ENCODE data around the gene DEK. TPM values are rescaled to one million over a fixed set of nuclear protein-coding genes. Genes with fewer than 3 reads are reported as not detected.
"Not testable (repeated sequence)": the region's sequence is repeated elsewhere in the genome, so short reads cannot be mapped to it uniquely, and the experiment has no call there.

Gene DEK
- total and polyA plus RNA-seq, 12 donors: 23.0 to 78.3 (median 51.9) TPM

DNA sequence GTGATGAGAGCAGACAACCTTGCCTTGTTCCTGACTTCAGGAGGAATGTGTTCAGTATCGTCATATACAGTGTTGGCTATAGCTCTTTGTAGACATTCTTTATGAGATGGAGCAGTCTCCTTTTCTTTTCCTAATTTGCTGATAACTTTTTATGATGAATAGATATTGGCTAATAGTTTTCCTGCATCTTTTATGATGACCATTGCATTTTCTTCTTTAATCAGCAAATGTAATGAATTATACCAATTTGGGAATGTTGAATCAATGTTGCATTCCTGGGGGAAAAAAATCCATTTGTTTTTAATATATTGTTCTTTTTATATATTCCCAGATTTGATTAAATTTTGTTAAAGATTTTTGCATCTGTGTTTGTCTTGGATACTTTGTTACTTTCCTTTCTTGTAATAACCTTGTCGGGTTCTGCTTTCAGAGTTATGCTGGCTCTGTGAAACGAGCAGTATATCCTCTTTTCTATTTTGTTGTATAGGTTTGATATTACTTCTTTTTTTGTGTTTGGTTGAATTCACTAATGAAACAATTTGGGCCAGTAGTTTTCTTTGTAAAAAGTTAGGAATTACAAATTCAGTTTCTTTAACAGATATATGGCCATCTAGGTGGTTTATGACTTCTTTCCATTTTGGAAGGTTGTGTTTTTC lies 85.2 kb downstream of the DEK start:
- peak overlapping the region in 1 of 10 donors; percentile 71 for H3K27ac ChIP-seq
- H3K27me3 ChIP-seq: no peaks in the 10 kb centered on the region
- no peak for ATAC-seq
- H3K36me3 ChIP-seq: peaks cover 0 to 33% (median 0%) of the 10 kb centered on the region in 9 donors
- WGBS, 2 donors: 89% methylated on average over 3 of the region's 3 CpGs
- H3K9me3 ChIP-seq: peaks cover 0 to 9% (median 0%) of the 10 kb centered on the region in 11 donors
- intact Hi-C loops (cut with DNase I): no loop called here
- no peak overlapping the region for H3K4me3 ChIP-seq
- TF ChIP-seq, protein P1, sequence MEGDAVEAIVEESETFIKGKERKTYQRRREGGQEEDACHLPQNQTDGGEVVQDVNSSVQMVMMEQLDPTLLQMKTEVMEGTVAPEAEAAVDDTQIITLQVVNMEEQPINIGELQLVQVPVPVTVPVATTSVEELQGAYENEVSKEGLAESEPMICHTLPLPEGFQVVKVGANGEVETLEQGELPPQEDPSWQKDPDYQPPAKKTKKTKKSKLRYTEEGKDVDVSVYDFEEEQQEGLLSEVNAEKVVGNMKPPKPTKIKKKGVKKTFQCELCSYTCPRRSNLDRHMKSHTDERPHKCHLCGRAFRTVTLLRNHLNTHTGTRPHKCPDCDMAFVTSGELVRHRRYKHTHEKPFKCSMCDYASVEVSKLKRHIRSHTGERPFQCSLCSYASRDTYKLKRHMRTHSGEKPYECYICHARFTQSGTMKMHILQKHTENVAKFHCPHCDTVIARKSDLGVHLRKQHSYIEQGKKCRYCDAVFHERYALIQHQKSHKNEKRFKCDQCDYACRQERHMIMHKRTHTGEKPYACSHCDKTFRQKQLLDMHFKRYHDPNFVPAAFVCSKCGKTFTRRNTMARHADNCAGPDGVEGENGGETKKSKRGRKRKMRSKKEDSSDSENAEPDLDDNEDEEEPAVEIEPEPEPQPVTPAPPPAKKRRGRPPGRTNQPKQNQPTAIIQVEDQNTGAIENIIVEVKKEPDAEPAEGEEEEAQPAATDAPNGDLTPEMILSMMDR (IDR thresholded peaks at IDR 0.05): no peak
- no peak for DNase-seq
- H3K4me1 ChIP-seq: peaks cover 0 to 45% (median 0%) of the 10 kb centered on the region in 9 donors

- TF ChIP-seq, protein P1 (IDR thresholded peaks at IDR 0.05): no peak
- intact Hi-C loops (cut with DNase I): no loop called here
- H3K9me3 ChIP-seq: peaks cover 0 to 9% (median 0%) of the 10 kb centered on the region in 11 donors
- DNase-seq: no peak
- H3K36me3 ChIP-seq: peaks cover 0 to 42% (median under 1%) of the 10 kb centered on the region in 9 donors
- no peaks in the 10 kb centered on the region for H3K27me3 ChIP-seq
- ATAC-seq: no peak
- H3K4me1 ChIP-seq: peaks cover 0 to 45% (median 0%) of the 10 kb centered on the region in 9 donors
- 90 to 93% methylated on average over 4 of the region's 4 CpGs for WGBS, 2 donors
- H3K27ac ChIP-seq: peak overlapping the region in 1 of 10 donors; percentile 59
- no peak overlapping the region for H3K4me3 ChIP-seq
These were observed 86.9 kb downstream of the DEK start for GRCh38 chr6:18177286-18177965.

GRCh38 chr6:18176198-18176597 lies 88.1 kb downstream of the DEK start:
- H3K9me3 ChIP-seq; DNase-seq; H3K27me3 ChIP-seq; H3K27ac ChIP-seq; intact Hi-C loops (cut with DNase I); ATAC-seq; H3K4me3 ChIP-seq: not testable (repeated sequence)
- Histone ChIP-seq H3K36me3 (peaks cover 0 to 50% (median 8%) of the 10 kb centered on the region in 9 donors), H3K4me1 (peaks cover 0 to 53% (median 0%) of the 10 kb centered on the region in 9 donors)
- WGBS, 2 donors: 54 to 60% methylated on average over 4 of the region's 4 CpGs

Other genes with a start within 250 kb of the DEK start
- 1 to 10 TPM in 8 of 10 donors, under 1 TPM in 2; 0.92 to 2.5 (median 1.6) TPM for gene NHLRC1, start 141.9 kb downstream of the DEK start, total RNA-seq
- gene NHLRC1, start 141.9 kb downstream of the DEK start, polyA plus RNA-seq: 1 to 10 TPM in 1 of 2 donors, under 1 TPM in 1; 0.73 to 1.2 TPM
- gene TPMT, start 109.5 kb downstream of the DEK start, total RNA-seq: 10 to 100 TPM; 10.6 to 15.6 (median 13.0) TPM
- 10 to 100 TPM; 10.2 to 16.0 TPM for gene TPMT, start 109.5 kb downstream of the DEK start, polyA plus RNA-seq
- 10 to 100 TPM in 9 of 10 donors, 1 to 10 TPM in 1; 9.8 to 22.5 (median 16.0) TPM for gene KDM1B, start 109.1 kb downstream of the DEK start, total RNA-seq
- gene KDM1B, start 109.1 kb downstream of the DEK start, polyA plus RNA-seq: 1 to 10 TPM; 2.3 to 5.7 TPM
- 10 to 100 TPM in 5 of 10 donors, 1 to 10 TPM in 5; 4.6 to 25.5 (median 12.1) TPM for gene RNF144B, start 122.8 kb upstream of the DEK start, total RNA-seq
- 1 to 10 TPM; 6.1 to 8.3 TPM for gene RNF144B, start 122.8 kb upstream of the DEK start, polyA plus RNA-seq

Measured in heart right ventricle (tissue), 16 donors.